OCI-LY7 (cell line): ENCODE measurements around the gene C1QTNF2. TPM values are rescaled to one million over a fixed set of nuclear protein-coding genes. Genes with fewer than 3 reads are reported as not detected.
"Not testable (repeated sequence)": the region's sequence is repeated elsewhere in the genome, so short reads cannot be mapped to it uniquely, and the experiment has no call there.

ENCODE experiments used
- BruUV-seq: library from RNA; stranded (reverse); fragments of 400-500 nt; replicated peaks from 2 replicates; lab custom pipeline; 2021; lab: Mats Ljungman, UMichigan
- CTCF ChIA-PET: fragments of 300-600 bp; sonication (Branson Sonifier 250); formaldehyde crosslinking; loops from one replicate; lab custom pipeline; 2022; ENCODE audit warnings: antibody characterized with exemption; ENCODE audit not compliant: unreplicated experiment; lab: Charles Lee
- POLR2A ChIA-PET: fragments of 300-600 bp; sonication (Branson Sonifier 250); formaldehyde crosslinking; loops from one replicate; lab custom pipeline; 2022; ENCODE audit warnings: antibody characterized with exemption; lab: Charles Lee
- DNase-seq: peaks from one replicate; pipeline ENCODE4 v3.0.0-alpha.2; 2015; ENCODE audit warnings: low spot score
- H2AFZ ChIP-seq: fragments of 200-600 bp; sonication (generic), shearing (Covaris generic); 2 replicates; pipeline ENCODE4 v1.6.1; 2014; ENCODE audit warnings: mild to moderate bottlenecking, antibody characterized with exemption, low read length, moderate library complexity
- H3K27ac ChIP-seq: fragments of 200-600 bp; sonication (generic); 2 replicates; pipeline ENCODE4 v1.5.1; 2014; ENCODE audit warnings: mixed run types, low read depth, mild to moderate bottlenecking, moderate library complexity, low read length, inconsistent platforms; ENCODE audit not compliant: poor library complexity, severe bottlenecking
- H3K36me3 ChIP-seq: fragments of 200-600 bp; sonication (generic); 2 replicates; pipeline ENCODE4 v1.6.1; 2014; ENCODE audit warnings: mild to moderate bottlenecking, antibody characterized with exemption, low read length, moderate library complexity, mixed read lengths; ENCODE audit not compliant: insufficient read depth
- H3K4me1 ChIP-seq: fragments of 200-600 bp; sonication (generic); 2 replicates; pipeline ENCODE4 v1.5.1; 2014; ENCODE audit warnings: mild to moderate bottlenecking, low read length; ENCODE audit not compliant: insufficient read depth, poor library complexity, severe bottlenecking
- H3K4me2 ChIP-seq: fragments of 200-600 bp; sonication (generic); 2 replicates; pipeline ENCODE4 v1.6.1; 2014; ENCODE audit warnings: mild to moderate bottlenecking, low read length
- H3K4me3 ChIP-seq: fragments of 200-600 bp; sonication (generic); 2 replicates; pipeline ENCODE4 v1.5.1; 2014; ENCODE audit warnings: mild to moderate bottlenecking, low read depth, low read length; ENCODE audit not compliant: poor library complexity, severe bottlenecking
- H3K79me2 ChIP-seq: fragments of 200-600 bp; sonication (generic); 2 replicates; pipeline ENCODE4 v1.6.1; 2016; ENCODE audit warnings: low read depth, mild to moderate bottlenecking, low read length, moderate library complexity, mixed read lengths; ENCODE audit not compliant: insufficient read depth
- H3K9me2 ChIP-seq: fragments of 200-600 bp; sonication (generic); 2 replicates; pipeline ENCODE4 v1.6.1; 2016; ENCODE audit warnings: mild to moderate bottlenecking, low read length, mixed read lengths; ENCODE audit not compliant: insufficient read depth
- H3K9me3 ChIP-seq: fragments of 200-600 bp; sonication (generic); 2 replicates; pipeline ENCODE4 v1.6.1; 2014; ENCODE audit warnings: mild to moderate bottlenecking, mixed run types, low read length, mixed read lengths
- H4K20me1 ChIP-seq: fragments of 200-600 bp; sonication (generic); 2 replicates; pipeline ENCODE4 v1.6.1; 2014; ENCODE audit warnings: mild to moderate bottlenecking, antibody characterized with exemption, low read length, moderate library complexity, mixed read lengths; ENCODE audit not compliant: insufficient read depth
- EZH2phosphoT487 ChIP-seq: fragments of 200-600 bp; sonication (generic); IDR thresholded peaks from 2 replicates; pipeline ENCODE4 v1.6.1; 2018; ENCODE audit warnings: low read depth, borderline replicate concordance, mild to moderate bottlenecking, mixed run types, antibody characterized with exemption, low read length, moderate library complexity, mixed read lengths
- intact Hi-C: fragments of 100-400 bp; cut with micrococcal nuclease; formaldehyde crosslinking; loops from one replicate; pipeline ENCODE4 v1.10.0; 2022; ENCODE audit not compliant: unreplicated experiment
- total RNA-seq, 2 experiments: library from RNA; depleted of rRNA in 1 of 2; stranded (reverse); fragments of >200 nt in 1 of 2; shearing (Covaris generic) in 1 of 2; gene quantifications; 2 replicates each; pipeline ENCODE4 v1.2.3, GENCODE V29; 2014 to 2022
- TF ChIP-seq, protein P1 (sequence below): fragments of 200-600 bp; sonication (generic); conservative IDR thresholded peaks from 2 replicates; pipeline ENCODE4 v1.5.1; 2014; ENCODE audit warnings: mild to moderate bottlenecking, antibody characterized with exemption, low read length, moderate library complexity, mixed read lengths

Gene C1QTNF2
- total RNA-seq, 2 experiments from 2014 or later = not detected

DNA sequence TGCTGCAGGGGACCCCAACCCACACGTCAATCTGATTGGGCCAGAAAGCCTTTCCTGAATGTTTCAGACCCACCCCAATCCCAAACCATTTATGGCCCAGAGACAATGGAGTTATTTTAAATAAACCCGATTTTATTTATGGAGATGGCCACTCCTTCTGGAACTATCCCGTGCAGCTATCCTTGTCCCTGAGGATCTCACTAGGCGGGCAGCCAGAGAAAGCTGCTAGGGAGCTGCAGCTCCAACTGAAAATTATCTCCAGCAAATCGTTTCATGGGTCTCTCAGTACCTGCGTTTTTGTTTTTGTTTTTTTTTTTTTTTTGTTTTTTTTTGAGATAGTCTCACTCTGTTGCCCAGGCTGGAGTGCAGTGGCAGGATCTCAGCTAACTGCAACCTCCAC, 23.0 kb downstream of the C1QTNF2 start:
- no peak for TF ChIP-seq EZH2phosphoT487
- TF ChIP-seq, protein P1, sequence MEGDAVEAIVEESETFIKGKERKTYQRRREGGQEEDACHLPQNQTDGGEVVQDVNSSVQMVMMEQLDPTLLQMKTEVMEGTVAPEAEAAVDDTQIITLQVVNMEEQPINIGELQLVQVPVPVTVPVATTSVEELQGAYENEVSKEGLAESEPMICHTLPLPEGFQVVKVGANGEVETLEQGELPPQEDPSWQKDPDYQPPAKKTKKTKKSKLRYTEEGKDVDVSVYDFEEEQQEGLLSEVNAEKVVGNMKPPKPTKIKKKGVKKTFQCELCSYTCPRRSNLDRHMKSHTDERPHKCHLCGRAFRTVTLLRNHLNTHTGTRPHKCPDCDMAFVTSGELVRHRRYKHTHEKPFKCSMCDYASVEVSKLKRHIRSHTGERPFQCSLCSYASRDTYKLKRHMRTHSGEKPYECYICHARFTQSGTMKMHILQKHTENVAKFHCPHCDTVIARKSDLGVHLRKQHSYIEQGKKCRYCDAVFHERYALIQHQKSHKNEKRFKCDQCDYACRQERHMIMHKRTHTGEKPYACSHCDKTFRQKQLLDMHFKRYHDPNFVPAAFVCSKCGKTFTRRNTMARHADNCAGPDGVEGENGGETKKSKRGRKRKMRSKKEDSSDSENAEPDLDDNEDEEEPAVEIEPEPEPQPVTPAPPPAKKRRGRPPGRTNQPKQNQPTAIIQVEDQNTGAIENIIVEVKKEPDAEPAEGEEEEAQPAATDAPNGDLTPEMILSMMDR = no peak
- no peaks in the 10 kb centered on the region for H3K79me2 ChIP-seq
- no peak overlapping the region for H2AFZ ChIP-seq
- H3K4me3 ChIP-seq = no peak overlapping the region
- no TSS peak for BruUV-seq
- no peaks in the 10 kb centered on the region for H3K4me1 ChIP-seq
- intact Hi-C loops = no loop called here
- ChIA-PET CTCF (no interaction called here), POLR2A (no interaction called here)
- no peaks in the 10 kb centered on the region for H3K9me3 ChIP-seq
- no peak for DNase-seq
- H3K36me3 ChIP-seq = no peaks in the 10 kb centered on the region
- no peak overlapping the region for H3K27ac ChIP-seq
- H3K4me2 ChIP-seq = no peak overlapping the region
- H4K20me1 ChIP-seq = no peaks in the 10 kb centered on the region
- H3K9me2 ChIP-seq = no peaks in the 10 kb centered on the region

DNA sequence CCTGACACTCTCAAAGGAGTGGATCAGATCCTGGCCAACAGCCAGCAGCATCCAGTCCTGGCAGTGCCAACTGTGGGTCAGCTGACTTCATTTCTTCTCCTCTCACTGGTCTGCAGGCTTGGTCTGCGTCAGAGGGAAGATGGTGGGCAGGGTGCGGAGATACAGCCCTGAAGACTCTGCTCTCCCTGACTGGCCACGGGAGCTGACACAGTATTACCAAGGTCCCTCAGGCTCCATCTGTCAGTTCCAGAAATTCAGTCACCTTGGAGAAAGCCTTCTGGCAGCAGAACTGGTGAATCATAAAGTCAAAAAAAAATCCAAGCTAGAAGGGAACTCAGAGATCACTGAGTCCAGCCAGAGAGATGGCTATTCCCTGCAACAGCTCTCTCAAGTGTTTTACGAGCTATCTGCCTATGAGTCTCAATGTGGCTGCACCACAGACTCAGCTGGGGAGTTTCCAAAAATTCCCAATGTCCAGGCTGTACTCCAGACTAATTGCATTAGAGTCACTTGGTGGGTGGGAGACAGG, 27.9 kb downstream of the C1QTNF2 start:
- intact Hi-C loops = no loop called here
- BruUV-seq = no TSS peak
- TF ChIP-seq, protein P1 = no peak
- TF ChIP-seq EZH2phosphoT487 = no peak
- H2AFZ ChIP-seq = no peak overlapping the region
- ChIA-PET CTCF (no interaction called here), POLR2A (interaction anchor here (0.9 kb wide), 1 partner anchor 65 kb away, joined by 4 read pairs; no protein-coding TSS in a partner anchor)
- H3K4me1 ChIP-seq = no peaks in the 10 kb centered on the region
- H3K27ac ChIP-seq = no peak overlapping the region
- no peaks in the 10 kb centered on the region for H4K20me1 ChIP-seq
- no peaks in the 10 kb centered on the region for H3K79me2 ChIP-seq
- H3K9me2 ChIP-seq = no peaks in the 10 kb centered on the region
- H3K9me3 ChIP-seq = no peaks in the 10 kb centered on the region
- no peak for DNase-seq
- no peaks in the 10 kb centered on the region for H3K36me3 ChIP-seq
- H3K4me3 ChIP-seq = no peak overlapping the region
- no peak overlapping the region for H3K4me2 ChIP-seq

- intact Hi-C loops = no loop called here
- Histone ChIP-seq H3K79me2 (no peaks in the 10 kb centered on the region), H3K9me3 (no peaks in the 10 kb centered on the region), H3K4me3 (no peak overlapping the region), H3K27ac (no peak overlapping the region), H3K36me3 (no peaks in the 10 kb centered on the region), H3K9me2 (no peaks in the 10 kb centered on the region), H3K4me2 (no peak overlapping the region), H3K4me1 (no peaks in the 10 kb centered on the region), H4K20me1 (no peaks in the 10 kb centered on the region), H2AFZ (no peak overlapping the region)
- TF ChIP-seq, protein P1 = no peak
- TF ChIP-seq EZH2phosphoT487 = no peak
- no peak for DNase-seq
- CTCF ChIA-PET = no interaction called here
- POLR2A ChIA-PET = no interaction called here
- BruUV-seq = no TSS peak
These were observed 29.0 kb downstream of the C1QTNF2 start for GRCh38 chr5:160341309-160341870.

GRCh38 chr5:160340513-160340912, 29.9 kb downstream of the C1QTNF2 start:
- POLR2A ChIA-PET, DNase-seq, H3K4me3 ChIP-seq, H3K9me3 ChIP-seq, BruUV-seq, CTCF ChIA-PET, H4K20me1 ChIP-seq, H3K9me2 ChIP-seq, H3K36me3 ChIP-seq, intact Hi-C loops, H3K4me1 ChIP-seq, H3K4me2 ChIP-seq, H2AFZ ChIP-seq, H3K27ac ChIP-seq, H3K79me2 ChIP-seq: not testable (repeated sequence)
